Natural killer cell (primary cell): ENCODE measurements around the gene CHD3. TPM values are rescaled to one million over a fixed set of nuclear protein-coding genes. Genes with fewer than 3 reads are reported as not detected.
A peak's percentile ranks its signal among the peaks of the same experiment; 100 is the strongest.

Source experiments
- ATAC-seq, 3 donors: fragments of 150-1000 bp in 2 of 3; fragments of 200-7000 bp in 1 of 3; cut with Tn5 transposase; 1 replicate in 1 of 3; 2 replicates in 2 of 3; pipeline ENCODE4 v1.10.0; 2021; ENCODE audit warnings: mild to moderate bottlenecking in 2 of 3, moderate library complexity in 2 of 3
- DNase-seq, 2 donors: peaks; one replicate each; pipeline versions ENCODE4 v3.0.0 to v3.0.0-alpha.2; 2013 to 2021; ENCODE audit warnings: mixed read lengths in 1 of 2
- H3K27ac ChIP-seq: one replicate; pipeline ENCODE4 v1.5.1; 2013; ENCODE audit warnings: mild to moderate bottlenecking, low read length
- H3K27me3 ChIP-seq: one replicate; pipeline ENCODE4 v1.6.1; 2013; ENCODE audit warnings: low read length; ENCODE audit not compliant: control insufficient read depth, insufficient read depth
- H3K36me3 ChIP-seq: one replicate; pipeline ENCODE4 v1.6.1; 2013; ENCODE audit warnings: low read length; ENCODE audit not compliant: control insufficient read depth, insufficient read depth
- H3K4me1 ChIP-seq: one replicate; pipeline ENCODE4 v1.6.1; 2013; ENCODE audit warnings: low read length; ENCODE audit not compliant: control insufficient read depth, insufficient read depth
- H3K4me3 ChIP-seq: one replicate; pipeline ENCODE4 v1.5.1; 2013; ENCODE audit warnings: low read length
- H3K9me3 ChIP-seq: one replicate; pipeline ENCODE4 v1.6.1; 2013; ENCODE audit warnings: low read length; ENCODE audit not compliant: control insufficient read depth, insufficient read depth
- H3K27ac Mint-ChIP-seq, 2 donors: one replicate each; pipeline ENCODE4 v1.8.0; 2022; ENCODE audit warnings: mild to moderate bottlenecking in 2 of 2, mixed read lengths in 2 of 2, moderate library complexity in 1 of 2
- H3K27me3 Mint-ChIP-seq, 2 donors: one replicate each; pipeline ENCODE4 v1.8.0; 2022; ENCODE audit warnings: low read depth in 2 of 2, mixed read lengths in 2 of 2
- H3K36me3 Mint-ChIP-seq: one replicate; pipeline ENCODE4 v1.8.0; 2022; ENCODE audit warnings: mixed read lengths
- H3K4me1 Mint-ChIP-seq, 2 donors: one replicate each; pipeline ENCODE4 v1.8.0; 2022; ENCODE audit warnings: mixed read lengths in 2 of 2
- H3K4me3 Mint-ChIP-seq: one replicate; pipeline ENCODE4 v1.8.0; 2022; ENCODE audit warnings: mild to moderate bottlenecking, moderate library complexity, mixed read lengths
- H3K9me3 Mint-ChIP-seq, 2 donors: one replicate each; pipeline ENCODE4 v1.8.0; 2022; ENCODE audit warnings: mixed read lengths in 2 of 2
- WGBS: methylation state at CpG from one replicate; pipeline ENCODE4 v1.1.7; 2013; ENCODE audit warnings: missing lambda C conversion rate; ENCODE audit not compliant: insufficient coverage; 5-methylcytosine and 5-hydroxymethylcytosine counted together
- intact Hi-C: fragments of 100-400 bp; cut with micrococcal nuclease; formaldehyde crosslinking; loops from one replicate; pipeline ENCODE4 v1.14.2; 2022
- total RNA-seq, 4 donors: library from RNA; stranded (reverse); fragments of 120-200 nt in 1 of 4; gene quantifications; one replicate each; pipeline versions ENCODE4 v1.2.3 to v1.2.4, GENCODE V29; 2013 to 2022
- TF ChIP-seq, protein P1 (sequence below): fragments of 200-600 bp; IDR thresholded peaks from one replicate; pipeline ENCODE4 v1.8.0; 2022; ENCODE audit warnings: antibody characterized with exemption

Gene CHD3
- total RNA-seq, 3 donors from 2014 or later (not counting 1 experiment from before 2014, with no cell fraction given) = 215 to 275 (median 218) TPM

DNA sequence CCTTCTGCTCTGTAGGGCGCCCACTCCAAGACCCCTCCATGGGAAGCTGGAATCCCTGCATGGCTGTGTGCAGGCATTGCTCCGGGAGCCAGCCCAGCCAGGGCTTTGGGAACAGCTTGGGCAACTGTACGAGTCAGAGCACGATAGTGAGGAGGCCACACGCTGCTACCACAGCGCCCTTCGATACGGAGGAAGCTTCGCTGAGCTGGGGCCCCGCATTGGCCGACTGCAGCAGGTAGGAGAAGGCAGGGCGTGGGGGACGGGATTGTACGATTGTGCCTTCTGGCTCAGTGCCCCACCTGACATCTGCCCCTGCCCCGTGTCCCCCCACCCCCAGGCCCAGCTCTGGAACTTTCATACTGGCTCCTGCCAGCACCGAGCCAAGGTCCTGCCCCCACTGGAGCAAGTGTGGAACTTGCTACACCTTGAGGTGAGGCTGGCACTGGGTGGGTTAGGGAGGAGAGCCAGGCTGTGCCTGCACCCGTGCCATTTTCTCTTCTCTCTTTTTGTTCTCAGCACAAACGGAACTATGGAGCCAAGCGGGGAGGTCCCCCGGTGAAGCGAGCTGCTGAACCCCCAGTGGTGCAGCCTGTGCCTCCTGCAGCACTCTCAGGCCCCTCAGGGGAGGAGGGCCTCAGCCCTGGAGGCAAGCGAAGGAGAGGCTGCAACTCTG lies 42.4 kb upstream of the CHD3 start:
- TF ChIP-seq, protein P1, sequence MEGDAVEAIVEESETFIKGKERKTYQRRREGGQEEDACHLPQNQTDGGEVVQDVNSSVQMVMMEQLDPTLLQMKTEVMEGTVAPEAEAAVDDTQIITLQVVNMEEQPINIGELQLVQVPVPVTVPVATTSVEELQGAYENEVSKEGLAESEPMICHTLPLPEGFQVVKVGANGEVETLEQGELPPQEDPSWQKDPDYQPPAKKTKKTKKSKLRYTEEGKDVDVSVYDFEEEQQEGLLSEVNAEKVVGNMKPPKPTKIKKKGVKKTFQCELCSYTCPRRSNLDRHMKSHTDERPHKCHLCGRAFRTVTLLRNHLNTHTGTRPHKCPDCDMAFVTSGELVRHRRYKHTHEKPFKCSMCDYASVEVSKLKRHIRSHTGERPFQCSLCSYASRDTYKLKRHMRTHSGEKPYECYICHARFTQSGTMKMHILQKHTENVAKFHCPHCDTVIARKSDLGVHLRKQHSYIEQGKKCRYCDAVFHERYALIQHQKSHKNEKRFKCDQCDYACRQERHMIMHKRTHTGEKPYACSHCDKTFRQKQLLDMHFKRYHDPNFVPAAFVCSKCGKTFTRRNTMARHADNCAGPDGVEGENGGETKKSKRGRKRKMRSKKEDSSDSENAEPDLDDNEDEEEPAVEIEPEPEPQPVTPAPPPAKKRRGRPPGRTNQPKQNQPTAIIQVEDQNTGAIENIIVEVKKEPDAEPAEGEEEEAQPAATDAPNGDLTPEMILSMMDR = no peak
- Histone ChIP-seq H3K27ac (no peak overlapping the region), H3K9me3 (no peaks in the 10 kb centered on the region), H3K27me3 (no peaks in the 10 kb centered on the region), H3K4me1 (peaks cover 42% of the 10 kb centered on the region), H3K36me3 (peaks cover 11% of the 10 kb centered on the region), H3K4me3 (no peak overlapping the region)
- intact Hi-C loops = loop anchor here (10.0 kb wide), 1 partner anchor 399 kb away; the partner anchor contains the start of genes CTC1 and PFAS
- Mint-ChIP-seq H3K36me3 (no peaks in the 10 kb centered on the region), H3K4me3 (peak overlapping the region; percentile 56), H3K9me3 (no peaks in the 10 kb centered on the region), H3K27ac (peak overlapping the region; percentile 100), H3K4me1 (peaks cover 27 to 60% of the 10 kb centered on the region in 2 donors), H3K27me3 (peaks cover 0 to 2% of the 10 kb centered on the region in 2 donors)
- ATAC-seq (no peak), DNase-seq (peak in 1 of 2 donors; percentile 25)
- WGBS = 94% methylated on average over 22 of the region's 22 CpGs

DNA sequence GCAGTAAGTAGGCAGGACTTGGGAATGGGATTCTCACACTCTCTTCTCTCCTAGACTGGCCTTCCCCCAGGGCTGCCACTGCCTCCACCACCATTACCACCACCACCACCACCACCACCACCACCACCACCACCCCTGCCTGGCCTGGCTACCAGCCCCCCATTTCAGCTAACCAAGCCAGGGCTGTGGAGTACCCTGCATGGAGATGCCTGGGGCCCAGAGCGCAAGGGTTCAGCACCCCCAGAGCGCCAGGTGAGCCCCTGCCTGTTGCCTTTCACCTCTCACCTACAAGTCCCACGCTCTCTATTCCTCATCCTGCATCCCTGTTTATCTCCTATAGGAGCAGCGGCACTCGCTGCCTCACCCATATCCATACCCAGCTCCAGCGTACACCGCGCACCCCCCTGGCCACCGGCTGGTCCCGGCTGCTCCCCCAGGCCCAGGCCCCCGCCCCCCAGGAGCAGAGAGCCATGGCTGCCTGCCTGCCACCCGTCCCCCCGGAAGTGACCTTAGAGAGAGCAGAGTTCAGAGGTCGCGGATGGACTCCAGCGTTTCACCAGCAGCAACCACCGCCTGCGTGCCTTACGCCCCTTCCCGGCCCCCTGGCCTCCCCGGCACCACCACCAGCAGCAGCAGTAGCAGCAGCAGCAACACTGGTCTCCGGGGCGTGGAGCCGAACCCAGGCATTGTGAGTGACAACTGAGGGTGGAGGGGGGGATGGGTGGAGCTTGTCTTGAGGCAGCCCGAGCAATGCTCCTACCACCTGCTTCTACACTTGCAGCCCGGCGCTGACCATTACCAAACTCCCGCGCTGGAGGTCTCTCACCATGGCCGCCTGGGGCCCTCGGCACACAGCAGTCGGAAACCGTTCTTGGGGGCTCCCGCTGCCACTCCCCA lies 41.6 kb upstream of the CHD3 start:
- TF ChIP-seq, protein P1 = no peak

DNA sequence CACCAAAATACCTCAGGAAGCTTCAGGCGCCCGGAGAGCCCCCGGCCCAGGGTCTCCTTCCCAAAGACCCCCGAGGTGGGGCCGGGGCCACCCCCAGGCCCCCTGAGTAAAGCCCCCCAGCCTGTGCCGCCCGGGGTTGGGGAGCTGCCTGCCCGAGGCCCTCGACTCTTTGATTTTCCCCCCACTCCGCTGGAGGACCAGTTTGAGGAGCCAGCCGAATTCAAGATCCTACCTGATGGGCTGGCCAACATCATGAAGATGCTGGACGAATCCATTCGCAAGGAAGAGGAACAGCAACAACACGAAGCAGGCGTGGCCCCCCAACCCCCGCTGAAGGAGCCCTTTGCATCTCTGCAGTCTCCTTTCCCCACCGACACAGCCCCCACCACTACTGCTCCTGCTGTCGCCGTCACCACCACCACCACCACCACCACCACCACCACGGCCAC lies 40.4 kb upstream of the CHD3 start:
- ATAC-seq (no peak), DNase-seq (no peak)
- Mint-ChIP-seq H3K9me3 (no peaks in the 10 kb centered on the region), H3K27me3 (no peaks in the 10 kb centered on the region), H3K4me3 (no peak overlapping the region), H3K4me1 (peaks cover 19 to 53% of the 10 kb centered on the region in 2 donors), H3K36me3 (no peaks in the 10 kb centered on the region), H3K27ac (peak overlapping the region; percentile 52 to 63)
- peaks cover 11% of the 10 kb centered on the region for H3K36me3 ChIP-seq
- 85% methylated on average over 16 of the region's 20 CpGs for whole genome bisulfite sequencing
- TF ChIP-seq, protein P1 = no peak
- H3K4me1 ChIP-seq = peaks cover 40% of the 10 kb centered on the region
- H3K27ac ChIP-seq = no peak overlapping the region
- H3K9me3 ChIP-seq = no peaks in the 10 kb centered on the region
- intact Hi-C loops = loop anchor here (10.0 kb wide), 1 partner anchor 397 kb away; the partner anchor contains the start of genes CTC1 and PFAS
- no peaks in the 10 kb centered on the region for H3K27me3 ChIP-seq
- no peak overlapping the region for H3K4me3 ChIP-seq

More for the DNA sequence above, 41.6 kb upstream of the CHD3 start:
- no peaks in the 10 kb centered on the region for H3K36me3 Mint-ChIP-seq
- H3K27me3 Mint-ChIP-seq = peaks cover 0 to under 1% of the 10 kb centered on the region in 2 donors
- Histone ChIP-seq H3K27ac (no peak overlapping the region), H3K9me3 (no peaks in the 10 kb centered on the region), H3K27me3 (no peaks in the 10 kb centered on the region), H3K36me3 (peaks cover 11% of the 10 kb centered on the region), H3K4me1 (peaks cover 43% of the 10 kb centered on the region), H3K4me3 (no peak overlapping the region)
- intact Hi-C loops = loop anchor here (10.0 kb wide), 1 partner anchor 398 kb away; the partner anchor contains the start of genes CTC1 and PFAS
- peak overlapping the region; percentile 56 for H3K4me3 Mint-ChIP-seq
- ATAC-seq = no peak
- peaks cover 25 to 59% of the 10 kb centered on the region in 2 donors for H3K4me1 Mint-ChIP-seq
- H3K27ac Mint-ChIP-seq = peak overlapping the region; percentile 71 to 100
- WGBS = 96% methylated on average over 34 of the region's 34 CpGs
- H3K9me3 Mint-ChIP-seq = no peaks in the 10 kb centered on the region
- peak in 1 of 2 donors; percentile 39 for DNase-seq
